ENCODE measurements around the gene MEPE.
A peak's percentile ranks its signal among the peaks of the same experiment; 100 is the strongest.
"Not testable (repeated sequence)": the region's sequence is repeated elsewhere in the genome, so short reads cannot be mapped to it uniquely, and the experiment has no call there.

Gene MEPE

GRCh38 chr4:87890753-87891152 lies 58.0 kb downstream of the MEPE start:
- DNase-seq, result not testable (repeated sequence)

GRCh38 chr4:87895964-87896621 lies 63.3 kb downstream of the MEPE start:
- DNase-seq, result peak; percentile 1
